Loucy (cell line): ENCODE data around the gene LCA5.

Experiments
- EZH2phosphoT487 ChIP-seq: fragments of 200-600 bp; IDR thresholded peaks from 2 replicates; pipeline ENCODE4 v1.6.1; 2018; ENCODE audit warnings: antibody characterized with exemption, mild to moderate bottlenecking, moderate library complexity, borderline replicate concordance
- TF ChIP-seq, protein P1 (sequence below): fragments of 200-600 bp; sonication (generic); conservative IDR thresholded peaks from 2 replicates; pipeline ENCODE4 v1.5.1; 2014; ENCODE audit warnings: mild to moderate bottlenecking, antibody characterized with exemption, low read length

DNA sequence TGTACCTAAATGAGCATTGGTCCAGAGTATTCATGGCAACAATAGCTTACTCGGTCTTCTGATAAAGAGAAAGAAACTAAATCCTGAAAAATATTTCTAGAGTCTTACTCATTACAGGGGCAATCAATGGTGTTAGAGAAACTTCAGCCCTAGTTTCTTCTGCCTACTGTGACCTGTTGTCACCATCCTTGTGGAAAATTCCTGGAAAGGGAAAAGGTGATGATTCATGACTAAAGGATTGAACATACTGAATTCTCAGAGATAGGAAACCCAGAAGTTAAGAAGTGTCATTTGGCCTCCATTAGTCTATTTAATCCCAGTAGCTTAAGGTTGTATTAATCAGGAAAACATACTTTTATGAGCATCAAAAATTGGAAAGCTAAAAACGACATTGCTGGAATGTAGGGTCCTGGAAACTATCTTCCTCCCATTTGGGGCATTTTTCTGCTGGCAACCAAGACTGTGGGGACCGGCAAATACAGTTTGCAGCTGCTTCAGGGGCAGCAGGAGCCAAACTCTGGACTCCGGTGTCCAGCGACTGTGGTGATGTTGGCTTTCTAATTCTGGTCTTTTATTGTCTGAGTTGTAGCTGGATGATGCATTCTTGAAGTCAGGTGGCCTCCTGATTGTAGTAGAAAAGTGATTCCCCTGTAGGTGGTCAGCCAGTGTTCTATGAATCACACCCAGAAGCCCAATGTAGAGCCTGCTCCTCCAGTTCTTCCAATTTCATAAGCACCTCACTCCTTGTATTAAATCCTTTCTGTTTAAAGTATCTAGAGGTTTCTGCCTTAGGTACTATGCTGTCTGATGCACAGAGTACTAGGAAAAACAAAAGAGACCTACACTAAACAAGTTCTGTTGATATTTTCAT lies 67.6 kb downstream of the LCA5 start:
- TF ChIP-seq, protein P1, sequence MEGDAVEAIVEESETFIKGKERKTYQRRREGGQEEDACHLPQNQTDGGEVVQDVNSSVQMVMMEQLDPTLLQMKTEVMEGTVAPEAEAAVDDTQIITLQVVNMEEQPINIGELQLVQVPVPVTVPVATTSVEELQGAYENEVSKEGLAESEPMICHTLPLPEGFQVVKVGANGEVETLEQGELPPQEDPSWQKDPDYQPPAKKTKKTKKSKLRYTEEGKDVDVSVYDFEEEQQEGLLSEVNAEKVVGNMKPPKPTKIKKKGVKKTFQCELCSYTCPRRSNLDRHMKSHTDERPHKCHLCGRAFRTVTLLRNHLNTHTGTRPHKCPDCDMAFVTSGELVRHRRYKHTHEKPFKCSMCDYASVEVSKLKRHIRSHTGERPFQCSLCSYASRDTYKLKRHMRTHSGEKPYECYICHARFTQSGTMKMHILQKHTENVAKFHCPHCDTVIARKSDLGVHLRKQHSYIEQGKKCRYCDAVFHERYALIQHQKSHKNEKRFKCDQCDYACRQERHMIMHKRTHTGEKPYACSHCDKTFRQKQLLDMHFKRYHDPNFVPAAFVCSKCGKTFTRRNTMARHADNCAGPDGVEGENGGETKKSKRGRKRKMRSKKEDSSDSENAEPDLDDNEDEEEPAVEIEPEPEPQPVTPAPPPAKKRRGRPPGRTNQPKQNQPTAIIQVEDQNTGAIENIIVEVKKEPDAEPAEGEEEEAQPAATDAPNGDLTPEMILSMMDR, result no peak
- no peak for TF ChIP-seq EZH2phosphoT487
